GM12874 (cell line): ENCODE results near the gene HNRNPA2B1.

Source experiments
- CTCF ChIP-seq: IDR thresholded peaks from 2 replicates; pipeline ENCODE4 v1.5.1; 2011; ENCODE audit warnings: low read depth, mild to moderate bottlenecking, control low read depth, low read length, moderate library complexity; ENCODE audit not compliant: insufficient read depth

HNRNPA2B1 gene

GRCh38 chr7:26141077-26141476 lies 59.5 kb downstream of the HNRNPA2B1 start:
- no peak for TF ChIP-seq CTCF

- TF ChIP-seq CTCF, result no peak
Observed at GRCh38 chr7:26140380-26140779, 60.2 kb downstream of the HNRNPA2B1 start.
